Lower leg skin (tissue), 3 donors: ENCODE results near the gene NEAT1.

Experiments used
- CTCF ChIP-seq, 3 donors: fragments of 450-650 bp; IDR thresholded peaks; one replicate each; pipeline ENCODE4 v1.5.1; 2016; ENCODE audit warnings: antibody characterized with exemption in 3 of 3, mild to moderate bottlenecking in 3 of 3, moderate library complexity in 2 of 3
- POLR2A ChIP-seq, 2 donors: fragments of 450-650 bp; IDR thresholded peaks; one replicate each; pipeline ENCODE4 v1.6.1; 2016 to 2017; ENCODE audit warnings: antibody characterized with exemption in 2 of 2, mild to moderate bottlenecking in 1 of 2, moderate library complexity in 1 of 2

GRCh38 chr11:65403607-65404121 lies 18.9 kb upstream of the NEAT1 start:
- TF ChIP-seq POLR2A (IDR thresholded peaks at IDR 0.05) = no peak
- TF ChIP-seq CTCF (IDR thresholded peaks at IDR 0.05) = no peak
